ENCODE measurements around the gene PHACTR3. TPM values are rescaled to one million over a fixed set of nuclear protein-coding genes. Genes with fewer than 3 reads are reported as not detected.

Gene PHACTR3
- total RNA-seq, 1 donor from 2014 or later = 1.4 TPM

DNA sequence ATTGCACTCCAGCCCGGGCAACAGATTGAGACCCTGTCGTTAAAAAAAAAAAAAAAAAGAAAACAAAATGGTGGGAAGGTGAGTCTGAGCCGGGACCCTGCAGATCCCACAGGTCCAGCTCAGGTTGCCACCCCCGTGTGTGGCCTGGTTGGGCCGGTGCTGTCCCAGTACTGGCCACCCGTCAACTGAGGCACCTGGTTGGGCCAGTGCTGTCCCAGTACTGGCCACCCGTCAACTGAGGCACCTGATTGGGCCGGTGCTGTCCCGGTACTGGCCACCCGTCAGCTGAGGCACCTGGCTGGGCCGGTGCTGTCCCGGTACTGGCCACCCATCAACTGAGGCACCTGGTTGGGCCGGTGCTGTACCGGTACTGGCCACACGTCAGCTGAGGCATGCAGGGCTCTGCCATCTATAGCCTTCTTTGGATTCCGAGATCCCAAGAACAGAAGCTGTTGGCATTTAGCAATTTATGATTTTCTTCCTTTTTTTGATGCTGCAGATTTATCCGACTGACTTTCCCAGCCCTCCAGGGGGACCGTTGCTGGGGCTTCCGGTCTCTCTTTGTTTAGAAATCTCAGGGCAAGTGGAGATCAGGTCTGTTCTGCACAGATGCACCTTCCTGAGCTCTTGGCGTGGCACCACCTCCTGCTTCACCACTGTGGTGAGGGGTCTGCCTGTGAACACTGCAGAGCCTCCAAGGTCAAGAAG lies 215.3 kb downstream of the PHACTR3 start:
- no peak for DNase-seq (ENCODE audit: low spot score)

DNA sequence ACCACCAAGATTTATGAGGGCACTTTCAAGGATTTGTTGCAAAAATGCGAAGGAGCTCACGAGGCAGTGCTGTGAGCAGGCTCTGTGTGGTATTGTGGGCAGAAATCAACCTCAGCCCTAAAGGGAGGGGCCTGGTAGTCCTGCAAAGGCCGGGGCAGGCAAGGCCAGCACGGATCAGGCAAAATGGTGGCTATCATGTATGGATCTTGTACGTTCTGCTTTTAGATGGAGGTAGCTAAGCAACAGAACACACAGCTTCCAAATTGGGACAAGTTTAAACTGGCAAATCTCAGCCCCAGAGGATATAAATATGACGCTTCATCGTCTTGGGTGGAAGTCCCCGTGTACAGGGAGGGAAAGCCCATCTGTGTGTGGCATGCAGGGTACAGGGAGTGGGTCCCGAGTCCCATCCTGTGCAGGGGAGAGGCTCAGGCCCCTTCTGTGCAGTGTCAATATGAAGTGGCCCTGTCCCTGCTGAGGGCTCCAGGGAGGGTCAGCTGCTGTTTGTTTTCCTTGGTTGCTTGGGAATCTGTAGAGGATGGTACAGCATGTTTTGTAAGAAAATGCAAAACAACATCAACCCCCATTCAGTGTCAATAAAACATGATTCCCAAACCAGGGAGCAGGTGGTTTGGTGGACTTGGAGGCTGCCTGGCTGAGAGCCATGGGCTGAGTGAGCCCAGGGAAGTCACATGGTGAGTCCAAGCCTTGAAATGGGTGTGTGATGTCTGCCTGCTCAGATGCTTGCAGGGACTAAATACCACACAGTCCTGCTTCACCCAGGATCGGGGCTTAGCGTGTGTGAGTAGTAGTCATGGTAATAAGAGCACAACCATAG lies 216.1 kb downstream of the PHACTR3 start:
- Histone ChIP-seq H3K27ac (no peak overlapping the region), H3K9me3 (ENCODE audit: low read depth) (no peaks in the 10 kb centered on the region), H3K36me3 (no peaks in the 10 kb centered on the region), H3K4me3 (no peak overlapping the region), H3K79me2 (ENCODE audit: low read depth) (no peaks in the 10 kb centered on the region), H2AFZ (replicated peaks) (no peak overlapping the region), H3K27me3 (no peaks in the 10 kb centered on the region), H3K9ac (no peak overlapping the region), H3K4me1 (no peaks in the 10 kb centered on the region), H3K4me2 (no peak overlapping the region), H4K20me1 (ENCODE audit: low read depth) (no peaks in the 10 kb centered on the region), H3F3A (ENCODE audit: low read depth) (no peaks in the 10 kb centered on the region)
- Mint-ChIP-seq H3K27ac (no peak overlapping the region), H3K4me3 (peak overlapping the region; percentile 46), H3K27me3 (ENCODE audit: insufficient read depth, low read depth) (peaks cover 9% of the 10 kb centered on the region), H3K9me3 (no peaks in the 10 kb centered on the region), H3K4me1 (peaks cover 9% of the 10 kb centered on the region), H3K36me3 (no peaks in the 10 kb centered on the region)
- DNase-seq (ENCODE audit: low spot score) = no peak
- no peak for TF ChIP-seq EZH2phosphoT487 (IDR thresholded peaks at IDR 0.05)
- TF ChIP-seq EZH2 (IDR thresholded peaks at IDR 0.05) = no peak
- TF ChIP-seq, protein P1, sequence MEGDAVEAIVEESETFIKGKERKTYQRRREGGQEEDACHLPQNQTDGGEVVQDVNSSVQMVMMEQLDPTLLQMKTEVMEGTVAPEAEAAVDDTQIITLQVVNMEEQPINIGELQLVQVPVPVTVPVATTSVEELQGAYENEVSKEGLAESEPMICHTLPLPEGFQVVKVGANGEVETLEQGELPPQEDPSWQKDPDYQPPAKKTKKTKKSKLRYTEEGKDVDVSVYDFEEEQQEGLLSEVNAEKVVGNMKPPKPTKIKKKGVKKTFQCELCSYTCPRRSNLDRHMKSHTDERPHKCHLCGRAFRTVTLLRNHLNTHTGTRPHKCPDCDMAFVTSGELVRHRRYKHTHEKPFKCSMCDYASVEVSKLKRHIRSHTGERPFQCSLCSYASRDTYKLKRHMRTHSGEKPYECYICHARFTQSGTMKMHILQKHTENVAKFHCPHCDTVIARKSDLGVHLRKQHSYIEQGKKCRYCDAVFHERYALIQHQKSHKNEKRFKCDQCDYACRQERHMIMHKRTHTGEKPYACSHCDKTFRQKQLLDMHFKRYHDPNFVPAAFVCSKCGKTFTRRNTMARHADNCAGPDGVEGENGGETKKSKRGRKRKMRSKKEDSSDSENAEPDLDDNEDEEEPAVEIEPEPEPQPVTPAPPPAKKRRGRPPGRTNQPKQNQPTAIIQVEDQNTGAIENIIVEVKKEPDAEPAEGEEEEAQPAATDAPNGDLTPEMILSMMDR (IDR thresholded peaks at IDR 0.05) = no peak

More for the DNA sequence above, 215.3 kb downstream of the PHACTR3 start:
- Histone ChIP-seq H3K4me3 (no peak overlapping the region), H3K27me3 (no peaks in the 10 kb centered on the region), H3K79me2 (ENCODE audit: low read depth) (no peaks in the 10 kb centered on the region), H3K4me2 (no peak overlapping the region), H3K9me3 (ENCODE audit: low read depth) (no peaks in the 10 kb centered on the region), H3K9ac (no peak overlapping the region), H3F3A (ENCODE audit: low read depth) (no peaks in the 10 kb centered on the region), H3K36me3 (no peaks in the 10 kb centered on the region), H3K4me1 (no peaks in the 10 kb centered on the region), H3K27ac (no peak overlapping the region), H4K20me1 (ENCODE audit: low read depth) (no peaks in the 10 kb centered on the region), H2AFZ (replicated peaks) (no peak overlapping the region)
- TF ChIP-seq, protein P1 (IDR thresholded peaks at IDR 0.05) = no peak
- no peak for TF ChIP-seq EZH2 (IDR thresholded peaks at IDR 0.05)
- Mint-ChIP-seq H3K9me3 (no peaks in the 10 kb centered on the region), H3K27ac (no peak overlapping the region), H3K27me3 (ENCODE audit: insufficient read depth, low read depth) (peaks cover 6% of the 10 kb centered on the region), H3K4me1 (peaks cover 7% of the 10 kb centered on the region), H3K4me3 (no peak overlapping the region), H3K36me3 (no peaks in the 10 kb centered on the region)

DNA sequence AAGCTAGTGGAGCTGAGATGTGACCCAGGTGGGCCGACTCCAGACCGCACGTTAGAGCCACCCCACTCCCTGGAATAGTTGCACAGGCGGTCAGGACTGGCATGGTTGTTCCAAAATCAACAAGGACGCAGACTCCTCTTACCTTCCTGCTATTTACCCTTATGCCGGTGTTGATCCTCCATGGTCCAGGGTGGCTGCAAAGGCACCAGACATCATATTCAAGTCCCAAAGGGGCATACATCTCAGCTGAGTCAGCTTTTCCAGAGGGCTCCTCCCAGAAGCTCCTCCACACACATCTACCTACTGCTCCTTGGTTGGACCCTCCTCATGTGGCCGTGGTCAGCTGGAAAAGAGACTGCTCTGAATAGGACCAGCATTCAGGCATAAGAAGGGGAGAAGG lies 216.9 kb downstream of the PHACTR3 start:
- no peaks in the 10 kb centered on the region for H3K36me3 ChIP-seq
- no peak overlapping the region for H3K27ac ChIP-seq
- no peaks in the 10 kb centered on the region for H3K79me2 ChIP-seq (ENCODE audit: low read depth)
- no peak overlapping the region for H3K4me3 ChIP-seq
- H3K4me1 Mint-ChIP-seq = peaks cover 11% of the 10 kb centered on the region
- no peak overlapping the region for H3K27ac Mint-ChIP-seq
- TF ChIP-seq EZH2phosphoT487 (IDR thresholded peaks at IDR 0.05) = no peak
- TF ChIP-seq, protein P1 (IDR thresholded peaks at IDR 0.05) = no peak
- H3K36me3 Mint-ChIP-seq = no peaks in the 10 kb centered on the region
- no peaks in the 10 kb centered on the region for H4K20me1 ChIP-seq (ENCODE audit: low read depth)
- no peak overlapping the region for H3K9ac ChIP-seq
- H3K4me2 ChIP-seq = no peak overlapping the region
- no peaks in the 10 kb centered on the region for H3K9me3 Mint-ChIP-seq
- no peak overlapping the region for H3K4me3 Mint-ChIP-seq
- peaks cover 9% of the 10 kb centered on the region for H3K27me3 Mint-ChIP-seq (ENCODE audit: insufficient read depth, low read depth)
- H3K27me3 ChIP-seq = no peaks in the 10 kb centered on the region
- DNase-seq (ENCODE audit: low spot score) = no peak
- H3K4me1 ChIP-seq = no peaks in the 10 kb centered on the region
- no peaks in the 10 kb centered on the region for H3F3A ChIP-seq (ENCODE audit: low read depth)
- no peaks in the 10 kb centered on the region for H3K9me3 ChIP-seq (ENCODE audit: low read depth)
- no peak overlapping the region for H2AFZ ChIP-seq (replicated peaks)

All from neural progenitor cell (in vitro differentiated cells).